ENCODE results near the gene CELA3A.

The CELA3A gene

GRCh38 chr1:22025368-22026155, 24.1 kb downstream of the CELA3A start:
- TF ChIP-seq EZH2phosphoT487 (conservative IDR thresholded peaks at IDR 0.05; ENCODE audit: low read length) (no peak), CTCF (IDR thresholded peaks at IDR 0.05; ENCODE audit: insufficient read depth, low read length, poor library complexity, severe bottlenecking) (no peak)
- no peaks in the 10 kb centered on the region for H3F3A ChIP-seq (ENCODE audit: insufficient read depth)
- H3K79me2 ChIP-seq (ENCODE audit: insufficient read depth, low read length), result peaks cover 9% of the 10 kb centered on the region; the same call in 1 of the 2 replicates
- H3K9me3 ChIP-seq (ENCODE audit: insufficient read depth, low read length), result no peaks in the 10 kb centered on the region
- H3K9ac ChIP-seq (ENCODE audit: low read length), result peak overlapping the region; percentile 89
- H3K36me3 ChIP-seq (ENCODE audit: low read length), result no peaks in the 10 kb centered on the region
- peak overlapping the region; percentile 62 for H3K4me2 ChIP-seq (ENCODE audit: low read depth, low read length, poor library complexity, severe bottlenecking)
- H2AFZ ChIP-seq (ENCODE audit: low read depth, low read length, severe bottlenecking), result peak overlapping the region; percentile 93
- no peaks in the 10 kb centered on the region for H3K9me2 ChIP-seq (replicated peaks; ENCODE audit: insufficient read depth, low read length)
- peak overlapping the region; percentile 75 for H3K4me3 ChIP-seq (ENCODE audit: insufficient read depth, low read length, poor library complexity, severe bottlenecking)
- H3K27ac ChIP-seq (ENCODE audit: low read depth, low read length), result peak overlapping the region; percentile 77
- no peaks in the 10 kb centered on the region for H4K20me1 ChIP-seq (ENCODE audit: low read depth, low read length)
- no peaks in the 10 kb centered on the region for H3K27me3 ChIP-seq (ENCODE audit: low read length)

GRCh38 chr1:22026924-22027289, 25.4 kb downstream of the CELA3A start:
- Histone ChIP-seq H3K79me2 (ENCODE audit: insufficient read depth, low read length) (peaks cover 9% of the 10 kb centered on the region; the same call in 1 of the 2 replicates), H3F3A (ENCODE audit: insufficient read depth) (no peaks in the 10 kb centered on the region), H3K9me3 (ENCODE audit: insufficient read depth, low read length) (no peaks in the 10 kb centered on the region), H3K27ac (ENCODE audit: low read depth, low read length) (no peak overlapping the region), H3K9ac (ENCODE audit: low read length) (no peak overlapping the region), H3K9me2 (replicated peaks; ENCODE audit: insufficient read depth, low read length) (no peaks in the 10 kb centered on the region), H4K20me1 (ENCODE audit: low read depth, low read length) (no peaks in the 10 kb centered on the region), H3K36me3 (ENCODE audit: low read length) (no peaks in the 10 kb centered on the region), H3K27me3 (ENCODE audit: low read length) (no peaks in the 10 kb centered on the region), H2AFZ (ENCODE audit: low read depth, low read length, severe bottlenecking) (no peak overlapping the region), H3K4me2 (ENCODE audit: low read depth, low read length, poor library complexity, severe bottlenecking) (peak overlapping the region; percentile 13), H3K4me3 (ENCODE audit: insufficient read depth, low read length, poor library complexity, severe bottlenecking) (no peak overlapping the region)
- TF ChIP-seq EZH2phosphoT487 (conservative IDR thresholded peaks at IDR 0.05; ENCODE audit: low read length), result no peak
- no peak for TF ChIP-seq CTCF (IDR thresholded peaks at IDR 0.05; ENCODE audit: insufficient read depth, low read length, poor library complexity, severe bottlenecking)

- Histone ChIP-seq H3K79me2 (ENCODE audit: insufficient read depth, low read length) (peaks cover 9% of the 10 kb centered on the region; the same call in 1 of the 2 replicates), H3K4me2 (ENCODE audit: low read depth, low read length, poor library complexity, severe bottlenecking) (no peak overlapping the region)
These were observed 28.6 kb downstream of the CELA3A start for GRCh38 chr1:22030057-22030456.

More at GRCh38 chr1:22030057-22030456, 28.6 kb downstream of the CELA3A start:
- H3F3A ChIP-seq (ENCODE audit: insufficient read depth), result no peaks in the 10 kb centered on the region
- no peak for TF ChIP-seq CTCF (IDR thresholded peaks at IDR 0.05; ENCODE audit: insufficient read depth, low read length, poor library complexity, severe bottlenecking)
- TF ChIP-seq EZH2phosphoT487 (conservative IDR thresholded peaks at IDR 0.05; ENCODE audit: low read length), result no peak
- H3K27ac ChIP-seq (ENCODE audit: low read depth, low read length), result no peak overlapping the region
- H3K27me3 ChIP-seq (ENCODE audit: low read length), result no peaks in the 10 kb centered on the region
- no peaks in the 10 kb centered on the region for H3K9me2 ChIP-seq (replicated peaks; ENCODE audit: insufficient read depth, low read length)
- no peak overlapping the region for H3K4me3 ChIP-seq (ENCODE audit: insufficient read depth, low read length, poor library complexity, severe bottlenecking)
- H2AFZ ChIP-seq (ENCODE audit: low read depth, low read length, severe bottlenecking), result no peak overlapping the region
- no peaks in the 10 kb centered on the region for H3K36me3 ChIP-seq (ENCODE audit: low read length)
- H4K20me1 ChIP-seq (ENCODE audit: low read depth, low read length), result no peaks in the 10 kb centered on the region
- H3K9me3 ChIP-seq (ENCODE audit: insufficient read depth, low read length), result no peaks in the 10 kb centered on the region
- H3K9ac ChIP-seq (ENCODE audit: low read length), result no peak overlapping the region
